ENCODE data around the gene THRA.

Gene THRA

GRCh38 chr17:40041196-40041595 is 21.6 kb upstream of the THRA start:
- no peak for TF ChIP-seq CTCF (IDR thresholded peaks at IDR 0.05; ENCODE audit: low read depth, low read length, poor library complexity, severe bottlenecking)
- TF ChIP-seq EZH2phosphoT487 (IDR thresholded peaks at IDR 0.05; ENCODE audit: borderline replicate concordance, low read length) = no peak
- Histone ChIP-seq H3K4me3 (ENCODE audit: low read length) (no peak overlapping the region), H3K36me3 (ENCODE audit: control insufficient read depth, low read length) (peaks cover 5% of the 10 kb centered on the region; the same call in 1 of the 2 replicates), H4K20me1 (ENCODE audit: control insufficient read depth, insufficient read depth, low read depth, low read length) (no peaks in the 10 kb centered on the region), H3K4me1 (ENCODE audit: control insufficient read depth, low read length) (no peaks in the 10 kb centered on the region), H3K27me3 (ENCODE audit: control insufficient read depth, low read length) (no peaks in the 10 kb centered on the region), H3K9me2 (replicated peaks; ENCODE audit: control insufficient read depth, low read length) (no peaks in the 10 kb centered on the region), H3K79me2 (ENCODE audit: control insufficient read depth, low read length) (no peaks in the 10 kb centered on the region), H3F3A (ENCODE audit: control insufficient read depth, insufficient read depth) (no peaks in the 10 kb centered on the region), H3K9me3 (ENCODE audit: control insufficient read depth, insufficient read depth, low read length) (no peaks in the 10 kb centered on the region), H3K4me2 (ENCODE audit: low read length) (no peak overlapping the region), H3K27ac (ENCODE audit: low read depth, low read length) (no peak overlapping the region)

GRCh38 chr17:40056379-40057015 is 6.3 kb upstream of the THRA start:
- H3K9me2 ChIP-seq (replicated peaks; ENCODE audit: control insufficient read depth, low read length) = no peaks in the 10 kb centered on the region
- H3K36me3 ChIP-seq (ENCODE audit: control insufficient read depth, low read length) = peaks cover 11% of the 10 kb centered on the region
- H3K4me3 ChIP-seq (ENCODE audit: low read length) = no peak overlapping the region
- H3K9me3 ChIP-seq (ENCODE audit: control insufficient read depth, insufficient read depth, low read length) = no peaks in the 10 kb centered on the region
- peaks cover 29% of the 10 kb centered on the region for H3K27me3 ChIP-seq (ENCODE audit: control insufficient read depth, low read length)
- peaks cover 17% of the 10 kb centered on the region for H3K79me2 ChIP-seq (ENCODE audit: control insufficient read depth, low read length)
- no peaks in the 10 kb centered on the region for H3F3A ChIP-seq (ENCODE audit: control insufficient read depth, insufficient read depth)
- H3K4me1 ChIP-seq (ENCODE audit: control insufficient read depth, low read length) = peaks cover 12% of the 10 kb centered on the region
- no peaks in the 10 kb centered on the region for H4K20me1 ChIP-seq (ENCODE audit: control insufficient read depth, insufficient read depth, low read depth, low read length)
- H3K4me2 ChIP-seq (ENCODE audit: low read length) = no peak overlapping the region
- no peak for TF ChIP-seq EZH2phosphoT487 (IDR thresholded peaks at IDR 0.05; ENCODE audit: borderline replicate concordance, low read length)
- no peak for TF ChIP-seq CTCF (IDR thresholded peaks at IDR 0.05; ENCODE audit: low read depth, low read length, poor library complexity, severe bottlenecking)
- no peak overlapping the region for H3K27ac ChIP-seq (ENCODE audit: low read depth, low read length)

GRCh38 chr17:40058186-40058784 is 4.5 kb upstream of the THRA start:
- Histone ChIP-seq H3K36me3 (ENCODE audit: control insufficient read depth, low read length) (no peaks in the 10 kb centered on the region), H3K4me3 (ENCODE audit: low read length) (no peak overlapping the region), H3K4me2 (ENCODE audit: low read length) (no peak overlapping the region), H4K20me1 (ENCODE audit: control insufficient read depth, insufficient read depth, low read depth, low read length) (no peaks in the 10 kb centered on the region), H3K9me3 (ENCODE audit: control insufficient read depth, insufficient read depth, low read length) (no peaks in the 10 kb centered on the region), H3K4me1 (ENCODE audit: control insufficient read depth, low read length) (peaks cover 18% of the 10 kb centered on the region), H3K27ac (ENCODE audit: low read depth, low read length) (no peak overlapping the region), H3K9me2 (replicated peaks; ENCODE audit: control insufficient read depth, low read length) (no peaks in the 10 kb centered on the region), H3K27me3 (ENCODE audit: control insufficient read depth, low read length) (peaks cover 43% of the 10 kb centered on the region), H3F3A (ENCODE audit: control insufficient read depth, insufficient read depth) (no peaks in the 10 kb centered on the region), H3K79me2 (ENCODE audit: control insufficient read depth, low read length) (peaks cover 10% of the 10 kb centered on the region)
- no peak for TF ChIP-seq EZH2phosphoT487 (IDR thresholded peaks at IDR 0.05; ENCODE audit: borderline replicate concordance, low read length)
- TF ChIP-seq CTCF (IDR thresholded peaks at IDR 0.05; ENCODE audit: low read depth, low read length, poor library complexity, severe bottlenecking) = no peak

Data from DOHH2 (cell line).